Effector memory CD4-positive, alpha-beta T cell (primary cell): Measurements from ENCODE around the gene DBNDD2.

Source experiments
- DNase-seq, 3 donors: peaks; one replicate each; pipeline ENCODE4 v3.0.0-alpha.2; 2020
- H3K27ac ChIP-seq: 2 replicates; pipeline ENCODE4 v1.7.0; 2013; ENCODE audit warnings: mild to moderate bottlenecking, low read length, moderate library complexity; ENCODE audit not compliant: insufficient read depth, poor library complexity, severe bottlenecking
- H3K27me3 ChIP-seq: replicated peaks from 2 replicates; pipeline ENCODE4 v1.7.0; 2013; ENCODE audit warnings: mild to moderate bottlenecking, low read length; ENCODE audit not compliant: insufficient read depth, control insufficient read depth, poor library complexity, severe bottlenecking
- H3K36me3 ChIP-seq: 2 replicates; pipeline ENCODE4 v1.7.0; 2013; ENCODE audit warnings: mild to moderate bottlenecking, low read length, moderate library complexity; ENCODE audit not compliant: control insufficient read depth, insufficient read depth
- H3K4me1 ChIP-seq: 2 replicates; pipeline ENCODE4 v1.7.0; 2013; ENCODE audit warnings: low read length, mild to moderate bottlenecking; ENCODE audit not compliant: control insufficient read depth, insufficient read depth, poor library complexity, severe bottlenecking
- H3K4me3 ChIP-seq: 2 replicates; pipeline ENCODE4 v1.7.0; 2013; ENCODE audit warnings: low read length, low read depth, mild to moderate bottlenecking; ENCODE audit not compliant: insufficient read depth, poor library complexity, severe bottlenecking
- H3K9me3 ChIP-seq: 2 replicates; pipeline ENCODE4 v1.7.0; 2013; ENCODE audit warnings: mild to moderate bottlenecking, low read length, moderate library complexity; ENCODE audit not compliant: control insufficient read depth

The DBNDD2 gene

GRCh38 chr20:45429618-45430017, 21.5 kb downstream of the DBNDD2 start:
- H3K4me3 ChIP-seq: no peak overlapping the region
- no peaks in the 10 kb centered on the region for H3K27me3 ChIP-seq
- DNase-seq: no peak
- peaks cover 12% of the 10 kb centered on the region for H3K36me3 ChIP-seq
- H3K4me1 ChIP-seq: no peaks in the 10 kb centered on the region
- no peak overlapping the region for H3K27ac ChIP-seq
- no peaks in the 10 kb centered on the region for H3K9me3 ChIP-seq

DNA sequence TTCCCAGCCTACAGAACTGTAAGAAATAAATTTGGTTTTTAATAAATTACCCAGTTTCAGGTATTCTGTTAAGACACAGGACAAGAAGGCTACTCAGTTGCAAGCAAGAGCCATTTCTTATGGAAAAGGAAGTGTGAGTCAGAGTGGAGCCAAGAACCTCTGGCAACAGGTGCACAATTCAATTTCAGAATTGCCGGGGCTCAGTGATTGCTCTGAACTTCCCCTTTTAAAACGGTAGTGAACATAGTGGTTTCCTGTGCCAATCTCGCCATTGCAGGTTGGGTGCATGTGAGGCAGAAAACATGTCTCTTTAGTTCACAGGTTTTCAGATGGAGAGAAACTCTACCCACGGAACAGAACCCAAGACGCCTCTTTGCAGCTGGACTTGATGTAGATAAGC, 24.2 kb downstream of the DBNDD2 start:
- Histone ChIP-seq H3K27ac (no peak overlapping the region), H3K4me3 (no peak overlapping the region), H3K27me3 (no peaks in the 10 kb centered on the region), H3K36me3 (no peaks in the 10 kb centered on the region), H3K4me1 (peaks cover 7% of the 10 kb centered on the region), H3K9me3 (no peaks in the 10 kb centered on the region)
- no peak for DNase-seq

GRCh38 chr20:45433316-45433715, 25.2 kb downstream of the DBNDD2 start:
- no peaks in the 10 kb centered on the region for H3K27me3 ChIP-seq
- H3K4me1 ChIP-seq: peaks cover 7% of the 10 kb centered on the region
- no peaks in the 10 kb centered on the region for H3K9me3 ChIP-seq
- no peak overlapping the region for H3K4me3 ChIP-seq
- H3K36me3 ChIP-seq: no peaks in the 10 kb centered on the region
- no peak for DNase-seq
- H3K27ac ChIP-seq: no peak overlapping the region

DNA sequence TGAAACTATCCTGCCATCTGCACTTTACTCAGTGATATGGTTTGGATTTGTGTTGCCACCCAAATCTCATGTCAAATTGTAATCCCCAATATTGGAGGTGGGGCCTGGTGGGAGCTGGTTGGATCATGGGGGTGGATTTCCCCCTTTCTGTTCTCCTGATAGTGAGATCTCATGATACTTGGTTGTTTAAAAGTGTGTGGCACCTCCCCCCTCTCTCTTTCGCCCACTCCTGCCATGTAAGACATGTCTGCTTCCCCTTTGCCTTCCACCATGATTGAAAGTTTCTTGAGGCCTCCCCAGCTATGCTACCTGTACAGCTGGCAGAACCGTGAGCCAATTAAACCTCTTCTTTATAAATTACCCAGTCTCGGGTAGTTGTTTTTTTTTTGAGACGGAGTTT, 25.9 kb downstream of the DBNDD2 start:
- DNase-seq: no peak
- Histone ChIP-seq H3K27ac (no peak overlapping the region), H3K4me3 (no peak overlapping the region), H3K9me3 (no peaks in the 10 kb centered on the region), H3K27me3 (no peaks in the 10 kb centered on the region), H3K4me1 (peaks cover 7% of the 10 kb centered on the region), H3K36me3 (no peaks in the 10 kb centered on the region)

DNA sequence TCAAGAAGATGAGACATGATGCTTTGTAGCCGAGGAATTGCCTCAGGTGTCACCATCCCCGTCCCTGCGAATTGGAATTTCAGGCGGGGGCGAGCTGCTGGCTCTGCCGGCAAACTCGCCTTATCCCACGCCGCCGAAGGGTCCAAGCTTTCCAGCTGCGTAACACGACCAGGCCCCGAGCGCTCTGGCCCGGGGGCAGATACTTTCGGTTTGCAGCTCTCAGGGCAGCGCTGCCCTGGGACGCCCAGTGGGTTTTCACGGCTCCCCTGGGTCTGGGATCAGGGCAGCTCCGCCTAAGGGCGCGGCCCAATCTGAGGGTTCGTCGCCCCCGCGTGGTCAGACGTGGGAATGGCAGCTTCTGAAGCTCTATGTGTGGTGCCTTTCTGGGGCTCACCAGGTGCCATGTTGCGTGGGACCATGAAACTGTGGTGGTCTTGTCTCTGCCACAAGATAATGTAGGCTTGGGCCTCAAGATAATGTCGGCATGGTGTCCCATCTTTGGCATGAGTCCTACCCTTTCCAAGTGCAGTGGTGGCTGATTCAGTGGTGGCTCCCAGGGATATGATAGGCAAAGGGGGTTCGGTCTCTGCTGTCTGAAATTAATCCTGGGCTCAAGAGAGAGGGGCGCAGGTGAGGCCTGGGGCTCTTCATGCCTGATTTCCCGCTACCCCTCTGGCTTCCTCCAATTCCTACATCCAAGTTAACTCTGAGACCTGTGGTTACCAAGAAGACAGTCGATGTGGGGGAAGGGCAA, 28.8 kb downstream of the DBNDD2 start:
- peak; percentile 71 to 79 (median 71) for DNase-seq
- peak overlapping the region; percentile 40 for H3K27ac ChIP-seq

GRCh38 chr20:45440424-45440823, 32.3 kb downstream of the DBNDD2 start:
- H3K36me3 ChIP-seq: no peaks in the 10 kb centered on the region
- H3K4me1 ChIP-seq: peaks cover 21% of the 10 kb centered on the region
- no peaks in the 10 kb centered on the region for H3K27me3 ChIP-seq
- H3K9me3 ChIP-seq: no peaks in the 10 kb centered on the region
- DNase-seq: no peak
- H3K4me3 ChIP-seq: no peak overlapping the region
- H3K27ac ChIP-seq: no peak overlapping the region

More for the DNA sequence above, 28.8 kb downstream of the DBNDD2 start:
- no peaks in the 10 kb centered on the region for H3K36me3 ChIP-seq
- no peaks in the 10 kb centered on the region for H3K27me3 ChIP-seq
- H3K4me1 ChIP-seq: peaks cover 7% of the 10 kb centered on the region
- peak overlapping the region; percentile 57 for H3K4me3 ChIP-seq
- no peaks in the 10 kb centered on the region for H3K9me3 ChIP-seq

GRCh38 chr20:45440891-45441685, 33.0 kb downstream of the DBNDD2 start:
- H3K36me3 ChIP-seq: no peaks in the 10 kb centered on the region
- no peaks in the 10 kb centered on the region for H3K9me3 ChIP-seq
- no peak for DNase-seq
- peaks cover 21% of the 10 kb centered on the region for H3K4me1 ChIP-seq
- H3K4me3 ChIP-seq: no peak overlapping the region
- H3K27ac ChIP-seq: no peak overlapping the region
- no peaks in the 10 kb centered on the region for H3K27me3 ChIP-seq

DNA sequence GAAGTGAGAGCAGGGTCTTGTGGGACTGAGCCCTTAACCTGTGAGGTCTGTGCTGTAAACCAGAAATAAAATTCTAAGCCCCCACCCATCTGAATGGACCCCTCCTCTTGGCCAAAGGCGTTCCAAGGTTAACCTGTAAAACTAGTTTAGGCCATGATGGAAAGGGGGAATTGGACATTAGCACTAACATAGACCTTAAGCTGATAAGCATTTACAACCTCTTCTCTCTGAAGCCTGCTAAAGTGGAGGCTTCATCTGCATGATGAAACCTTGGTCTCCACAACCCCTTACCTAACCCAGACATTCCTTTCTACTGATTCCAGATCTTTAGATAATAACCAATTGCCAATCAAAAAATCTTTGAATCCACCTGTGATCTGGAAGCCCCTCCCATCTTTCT, 33.7 kb downstream of the DBNDD2 start:
- Histone ChIP-seq H3K36me3 (no peaks in the 10 kb centered on the region), H3K4me3 (no peak overlapping the region), H3K9me3 (no peaks in the 10 kb centered on the region), H3K4me1 (peaks cover 19% of the 10 kb centered on the region), H3K27ac (no peak overlapping the region), H3K27me3 (no peaks in the 10 kb centered on the region)
- no peak for DNase-seq

GRCh38 chr20:45444050-45444449, 36.0 kb downstream of the DBNDD2 start:
- Histone ChIP-seq H3K27me3 (no peaks in the 10 kb centered on the region), H3K27ac (no peak overlapping the region), H3K9me3 (no peaks in the 10 kb centered on the region), H3K4me1 (peaks cover 14% of the 10 kb centered on the region), H3K36me3 (no peaks in the 10 kb centered on the region), H3K4me3 (no peak overlapping the region)
- peak in 2 of 3 donors; percentile 8 to 16 for DNase-seq
